Psoas muscle (tissue), 8 donors: ENCODE results near the gene SYTL2. TPM values are rescaled to one million over a fixed set of nuclear protein-coding genes. Genes with fewer than 3 reads are reported as not detected.

ENCODE experiments used
- ATAC-seq, 4 donors: fragments of 200-7000 bp; cut with Tn5 transposase; one replicate each; pipeline ENCODE4 v1.9.1; 2020; ENCODE audit warnings: moderate library complexity in 3 of 4, mild to moderate bottlenecking in 2 of 4
- DNase-seq, 2 donors: peaks; one replicate each; pipeline ENCODE4 v3.0.0-alpha.2; 2020
- H3K27ac ChIP-seq: fragments of 200-600 bp; one replicate; pipeline ENCODE4 v1.8.0; 2022
- H3K27me3 ChIP-seq, 3 donors: fragments of 200-600 bp in 1 of 3; one replicate each; pipeline versions ENCODE4 v1.6.1 to v1.8.0; 2013 to 2022; ENCODE audit warnings: low read length in 2 of 3, mild to moderate bottlenecking in 2 of 3, moderate library complexity in 1 of 3; ENCODE audit not compliant: insufficient read depth in 3 of 3
- H3K36me3 ChIP-seq, 2 donors: fragments of 200-600 bp in 1 of 2; one replicate each; pipeline versions ENCODE4 v1.6.1 to v1.8.0; 2013 to 2022; ENCODE audit warnings: low read depth in 1 of 2, mild to moderate bottlenecking in 1 of 2, moderate library complexity in 1 of 2; ENCODE audit not compliant: insufficient read depth in 1 of 2
- H3K4me1 ChIP-seq: fragments of 200-600 bp; one replicate; pipeline ENCODE4 v1.8.0; 2022
- H3K4me3 ChIP-seq: fragments of 200-600 bp; one replicate; pipeline ENCODE4 v1.8.0; 2022; ENCODE audit warnings: mild to moderate bottlenecking
- H3K9me3 ChIP-seq: fragments of 200-600 bp; one replicate; pipeline ENCODE4 v1.8.0; 2022
- CTCF ChIP-seq: fragments of 200-600 bp; IDR thresholded peaks from one replicate; pipeline ENCODE4 v1.8.0; 2022; ENCODE audit warnings: antibody characterized with exemption
- WGBS, 3 donors: extraction: QIAGEN DNeasy Blood & Tissue Kit; methylation state at CpG; one replicate each; pipeline versions ENCODE4 v1.1.6 to v1.1.7; 2013; 5-methylcytosine and 5-hydroxymethylcytosine counted together
- intact Hi-C, 2 donors: fragments of 100-400 bp; cut with DNase I; formaldehyde crosslinking; loops; one replicate each; pipeline versions ENCODE4 v1.11.0 to v1.14.2; 2022
- polyA plus RNA-seq, 3 donors: library from polyadenylated mRNA; stranded (reverse); fragments of 200-250 nt; gene quantifications; one replicate each; pipeline ENCODE4 v1.2.3, GENCODE V29; 2013
- total RNA-seq, 4 donors: library from RNA; stranded (reverse); fragmentation: NEBNext Ultra II Directional in 2 of 4; extraction: Animal tissue kit (Norgen Biotek cat#: 25700) in 2 of 4; gene quantifications; one replicate each; pipeline versions ENCODE4 v1.2.1 to v1.2.4, GENCODE V29; 2021 to 2023
- donor health status: healthy with polysubstance abuse.
- donor health status: DM: no; HTN: no; CAD: no; lungs with moderate emphysema.
- donor health status: Bipolar disorder and iron deficiency.
- donor health status: healthy.
- donor health status: DM: yes; HTN: yes; CAD: no.
- donor health status: DM: no; HTN: no; CAD: no.
- donor health status: DM: no; HTN: no; CAD: no.
- donor health status: DM: yes; HTN: yes; CAD: no.

Gene SYTL2
- total and polyA plus RNA-seq, 7 donors = 1.7 to 5.6 (median 4.7) TPM

- peak overlapping the region; percentile 94 for H3K4me3 ChIP-seq
- WGBS, 3 donors = 0 to 1% (median 0%) methylated on average over 71 to 73 of the region's 73 CpGs
- peak; percentile 68 to 84 (median 78) for ATAC-seq
- peak; percentile 79 to 90 for DNase-seq
- no peaks in the 10 kb centered on the region for H3K9me3 ChIP-seq
- intact Hi-C loops = loop anchor here (1.0 to 5.0 kb wide), 2 partner anchors 36 to 37 kb away; partner anchors contain the start of genes TMEM126B (in 2 of the 2) and DLG2 (in 1 of the 2)
- TF ChIP-seq CTCF = peak; percentile 60
- H3K27me3 ChIP-seq = no peaks in the 10 kb centered on the region
- H3K4me1 ChIP-seq = peaks cover 36% of the 10 kb centered on the region
- peak overlapping the region; percentile 98 for H3K27ac ChIP-seq
- H3K36me3 ChIP-seq = peaks cover 0 to 29% of the 10 kb centered on the region in 2 donors
Observed at GRCh38 chr11:85663753-85664614, 147.0 kb downstream of the SYTL2 start.

GRCh38 chr11:85663080-85663752 is 147.7 kb downstream of the SYTL2 start:
- intact Hi-C loops = loop anchor here in 1 of 2 donors (5.0 kb wide), 1 partner anchor 36 kb away; the partner anchor contains the start of genes DLG2 and TMEM126B

GRCh38 chr11:85661972-85662664 is 148.8 kb downstream of the SYTL2 start:
- Histone ChIP-seq H3K27ac (peak overlapping the region; percentile 34), H3K9me3 (no peaks in the 10 kb centered on the region), H3K4me1 (peaks cover 47% of the 10 kb centered on the region), H3K36me3 (peaks cover 0 to 45% of the 10 kb centered on the region in 2 donors), H3K27me3 (no peaks in the 10 kb centered on the region), H3K4me3 (peak overlapping the region; percentile 94)
- WGBS, 3 donors = 5 to 9% (median 7%) methylated on average over 4 of the region's 4 CpGs
- intact Hi-C loops = loop anchor here in 1 of 2 donors (5.0 kb wide), 1 partner anchor 35 kb away; the partner anchor contains the start of genes DLG2 and TMEM126B
- ATAC-seq (no peak), DNase-seq (no peak)
- TF ChIP-seq CTCF = no peak

More at GRCh38 chr11:85663080-85663752, 147.7 kb downstream of the SYTL2 start:
- no peak for ATAC-seq
- TF ChIP-seq CTCF = no peak
- no peaks in the 10 kb centered on the region for H3K27me3 ChIP-seq
- peaks cover 42% of the 10 kb centered on the region for H3K4me1 ChIP-seq
- no peak for DNase-seq
- peaks cover 0 to 34% of the 10 kb centered on the region in 2 donors for H3K36me3 ChIP-seq
- no peaks in the 10 kb centered on the region for H3K9me3 ChIP-seq
- H3K27ac ChIP-seq = peak overlapping the region; percentile 98
- 1 to 2% (median 2%) methylated on average over 10 of the region's 10 CpGs for WGBS, 3 donors
- H3K4me3 ChIP-seq = peak overlapping the region; percentile 94

GRCh38 chr11:85658180-85658579 is 152.8 kb downstream of the SYTL2 start:
- intact Hi-C loops = no loop called here
- Histone ChIP-seq H3K4me1 (peaks cover 52% of the 10 kb centered on the region), H3K36me3 (peaks cover 0 to 84% of the 10 kb centered on the region in 2 donors), H3K9me3 (no peaks in the 10 kb centered on the region), H3K27me3 (no peaks in the 10 kb centered on the region), H3K4me3 (no peak overlapping the region), H3K27ac (no peak overlapping the region)
- WGBS, 3 donors = 31 to 60% (median 47%) methylated on average over 1 of the region's 1 CpG
- ATAC-seq = no peak
- TF ChIP-seq CTCF = no peak
- no peak for DNase-seq
